HG03159 (cell line): ENCODE measurements around the gene ME3.
"Not testable (repeated sequence)": the region's sequence is repeated elsewhere in the genome, so short reads cannot be mapped to it uniquely, and the experiment has no call there.

Experiments used
- ATAC-seq: cut with Tn5 transposase; IDR thresholded peaks from one replicate; pipeline ENCODE4 v1.9.1; 2021; ENCODE audit warnings: mild to moderate bottlenecking, moderate library complexity; ENCODE audit not compliant: unreplicated experiment

The ME3 gene

GRCh38 chr11:86623736-86624135, 48.7 kb downstream of the ME3 start:
- ATAC-seq = no peak

DNA sequence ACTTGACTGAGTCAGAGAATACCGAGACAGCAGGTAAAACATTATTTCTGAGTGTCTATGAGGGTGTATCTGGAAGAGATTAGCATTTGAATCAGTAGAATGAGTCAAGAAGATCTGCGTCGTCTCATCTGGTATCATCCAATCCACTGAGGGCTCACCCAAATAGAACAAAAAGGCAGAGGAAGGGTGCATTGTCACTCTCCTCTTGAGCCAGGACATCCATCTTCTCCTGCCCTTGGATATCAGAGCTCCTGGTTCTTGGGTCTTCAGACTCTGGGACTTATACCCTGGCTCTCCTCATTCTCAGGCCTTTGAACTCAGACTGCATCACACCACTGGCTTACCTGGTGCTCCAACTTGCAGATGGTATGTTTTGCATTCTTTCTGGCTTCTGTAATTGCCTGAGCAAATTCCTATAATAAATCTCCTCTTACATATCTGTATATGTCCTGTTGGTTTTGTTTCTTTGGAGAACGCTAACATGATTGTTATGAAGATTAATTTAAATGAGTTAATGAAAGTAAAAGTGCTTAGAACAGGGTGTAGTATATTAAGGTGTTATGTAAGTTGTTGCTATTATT, 49.3 kb downstream of the ME3 start:
- no peak for ATAC-seq

- no peak for ATAC-seq
Measured at GRCh38 chr11:86621854-86622253, 50.6 kb downstream of the ME3 start.

DNA sequence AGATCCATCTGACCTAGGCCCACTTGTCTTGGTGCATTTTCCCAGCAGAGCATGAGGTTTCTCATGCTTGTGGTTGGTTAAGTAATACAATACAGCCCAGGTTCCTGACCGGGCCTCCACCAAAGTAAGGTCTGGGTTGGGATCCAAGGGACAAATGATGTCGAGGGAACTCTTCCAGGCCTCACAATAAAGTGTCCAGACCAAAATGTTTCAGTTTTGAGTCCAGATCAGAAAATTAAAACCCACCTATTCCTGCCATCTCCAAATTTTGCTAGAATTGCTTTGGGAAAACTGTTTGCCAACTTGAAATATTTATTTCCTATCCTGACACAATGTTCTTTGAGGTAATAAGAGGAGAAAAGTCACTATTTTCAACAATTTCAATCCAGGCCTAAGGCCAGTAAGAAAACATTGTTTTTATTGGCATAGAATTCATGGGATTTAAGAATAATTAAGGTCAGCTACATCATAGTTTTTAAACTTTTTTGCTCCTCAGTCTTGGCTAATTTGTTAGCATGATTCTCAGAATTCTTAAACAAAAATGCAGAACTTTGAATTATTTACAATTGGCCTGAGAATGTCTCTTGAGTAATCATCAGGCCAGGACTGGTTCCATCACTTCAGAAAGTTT, 51.4 kb downstream of the ME3 start:
- ATAC-seq = no peak

- not testable (repeated sequence) for ATAC-seq
Measured at GRCh38 chr11:86619428-86619827, 53.0 kb downstream of the ME3 start.

GRCh38 chr11:86617502-86617901, 54.9 kb downstream of the ME3 start:
- ATAC-seq = no peak

DNA sequence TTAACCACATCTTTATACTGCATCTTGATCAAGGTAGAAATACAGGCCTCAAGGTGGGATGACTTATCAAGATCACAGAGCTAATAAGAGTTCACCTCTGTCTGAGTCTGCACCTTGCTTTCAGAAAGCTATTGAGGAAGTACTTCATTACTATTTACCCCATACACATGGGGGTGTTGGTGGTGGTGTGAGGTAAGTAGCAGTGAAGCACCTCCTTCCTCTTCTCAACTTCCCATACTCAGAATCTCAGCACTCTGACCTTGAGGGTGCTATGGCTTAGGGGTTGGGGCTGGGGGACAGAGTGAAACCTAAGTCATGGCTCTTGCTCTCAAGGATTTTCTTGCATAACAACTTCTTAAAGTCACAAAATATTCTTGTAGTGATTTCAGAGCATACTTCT, 56.9 kb downstream of the ME3 start:
- ATAC-seq = no peak

- ATAC-seq = no peak
Measured at GRCh38 chr11:86610559-86611341, 61.7 kb downstream of the ME3 start.

GRCh38 chr11:86608251-86608799, 64.1 kb downstream of the ME3 start:
- ATAC-seq = peak; percentile 93

GRCh38 chr11:86606836-86607481, 65.5 kb downstream of the ME3 start:
- ATAC-seq = no peak

DNA sequence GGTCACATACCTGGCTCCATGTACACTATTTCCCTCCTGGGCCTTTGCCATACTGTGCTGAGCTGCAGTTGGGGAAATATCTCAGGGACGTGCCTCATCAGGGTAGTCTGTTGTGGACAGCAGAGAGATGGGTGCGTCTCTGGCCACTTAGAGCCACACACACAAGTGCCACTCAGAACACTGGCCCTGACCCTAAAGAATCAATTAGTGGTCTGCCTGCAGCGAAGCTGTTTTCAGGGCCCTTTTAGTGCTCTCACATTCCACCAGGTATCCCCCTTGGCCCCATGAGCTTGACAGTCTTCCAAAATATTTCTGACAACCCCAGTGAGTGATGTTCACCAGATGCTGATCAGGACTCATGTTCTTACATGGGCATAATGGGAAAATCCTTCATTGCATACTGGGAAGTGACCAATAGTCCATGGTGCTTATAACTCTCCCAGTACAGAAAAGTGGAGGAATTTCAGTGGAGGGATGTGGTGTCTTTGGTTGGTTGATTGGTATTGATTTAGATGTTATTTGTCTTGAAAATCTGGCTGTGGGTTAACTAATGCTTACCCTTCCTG, 66.1 kb downstream of the ME3 start:
- ATAC-seq = no peak

- no peak for ATAC-seq
Measured at GRCh38 chr11:86596861-86597586, 75.4 kb downstream of the ME3 start.

DNA sequence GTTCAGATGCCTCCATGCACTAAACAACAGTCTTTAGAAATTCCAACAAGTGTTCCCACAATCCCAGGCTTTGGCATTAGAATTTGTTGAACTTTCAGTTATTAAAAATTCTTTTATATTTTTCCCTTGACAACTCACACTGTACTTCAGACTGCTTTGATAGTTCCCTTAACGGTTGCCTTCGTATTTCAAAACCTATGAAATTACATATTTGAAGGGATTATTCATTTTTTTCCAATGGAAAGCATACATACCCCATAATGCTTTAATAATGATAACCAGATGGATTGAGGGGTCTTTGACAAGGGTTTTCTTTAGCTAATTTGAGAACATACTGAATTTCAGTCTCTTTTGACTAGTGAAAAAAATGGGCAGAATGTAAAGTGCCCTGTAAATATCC, 76.5 kb downstream of the ME3 start:
- ATAC-seq = no peak

GRCh38 chr11:86595451-86595850, 77.0 kb downstream of the ME3 start:
- no peak for ATAC-seq

GRCh38 chr11:86594746-86595145, 77.7 kb downstream of the ME3 start:
- ATAC-seq = no peak

- no peak for ATAC-seq
Measured at GRCh38 chr11:86593833-86594232, 78.6 kb downstream of the ME3 start.

DNA sequence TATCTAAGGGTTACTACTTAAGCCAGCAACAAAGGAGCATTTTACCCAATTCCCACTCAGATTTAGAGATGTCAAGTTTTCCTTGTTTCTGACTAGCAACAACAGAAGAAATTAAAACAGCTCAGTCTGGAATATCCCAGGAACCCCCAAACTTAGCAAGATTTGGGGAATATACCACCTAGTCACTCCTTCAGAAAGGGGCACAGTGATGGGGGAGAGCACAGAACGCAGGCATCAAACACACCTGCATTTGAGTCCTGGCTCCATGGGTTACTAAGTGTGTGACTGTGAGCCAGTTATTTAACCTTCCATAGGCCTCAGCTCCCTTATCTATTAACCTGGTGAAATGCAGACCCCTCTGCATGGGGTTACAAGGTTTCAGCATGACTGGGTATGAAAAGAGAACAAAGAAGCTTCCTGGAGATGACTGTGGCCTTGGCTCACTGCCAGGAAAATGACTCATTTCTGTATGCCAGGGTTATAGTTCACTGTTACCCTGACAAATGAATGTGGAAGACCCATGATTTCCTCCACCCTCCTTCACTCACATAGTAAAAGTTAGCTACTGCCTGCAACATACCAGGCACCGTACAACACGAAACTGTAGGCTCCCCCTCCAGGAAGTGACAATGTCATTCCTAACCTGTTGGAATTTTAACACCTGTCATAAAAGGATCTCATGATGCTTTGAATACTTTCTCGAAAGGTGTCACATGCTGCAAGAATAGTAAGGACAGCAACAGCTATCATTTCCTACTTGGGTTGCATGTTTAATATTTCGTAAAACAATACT, 79.6 kb downstream of the ME3 start:
- ATAC-seq = peak; percentile 96

GRCh38 chr11:86592047-86592591, 80.3 kb downstream of the ME3 start:
- no peak for ATAC-seq

- no peak for ATAC-seq
Measured at GRCh38 chr11:86591631-86592030, 80.8 kb downstream of the ME3 start.
